ENCODE measurements around the gene EYS.

DNA sequence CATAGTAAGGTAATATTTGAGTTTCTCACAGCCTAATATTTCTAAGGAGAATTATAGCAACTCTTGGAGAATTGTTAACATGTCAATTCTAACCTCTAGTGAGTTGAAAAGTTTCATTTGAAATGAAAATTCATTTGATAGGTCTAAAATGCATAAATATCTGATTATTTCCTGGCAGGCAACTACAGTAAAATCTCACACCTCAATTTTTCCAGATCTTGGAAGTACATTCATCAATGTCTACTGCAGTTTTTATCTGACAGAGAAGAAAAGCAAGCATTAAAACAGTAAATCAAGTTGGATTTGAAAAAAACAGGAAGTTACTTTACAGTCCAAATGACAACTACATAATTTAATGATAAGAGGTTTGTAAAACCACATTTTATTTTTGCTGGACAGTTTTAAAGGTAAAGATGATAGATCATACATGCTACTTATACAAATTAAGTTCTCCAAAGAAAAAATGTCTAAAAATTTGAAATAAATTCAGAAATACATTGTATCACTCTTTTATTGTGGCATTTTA lies 631.3 kb downstream of the EYS start:
- TF ChIP-seq POLR2A (IDR thresholded peaks at IDR 0.05) (no peak), EP300 (IDR thresholded peaks at IDR 0.05) (no peak), POLR2AphosphoS5 (IDR thresholded peaks at IDR 0.05) (no peak)
- TF ChIP-seq, protein P1, sequence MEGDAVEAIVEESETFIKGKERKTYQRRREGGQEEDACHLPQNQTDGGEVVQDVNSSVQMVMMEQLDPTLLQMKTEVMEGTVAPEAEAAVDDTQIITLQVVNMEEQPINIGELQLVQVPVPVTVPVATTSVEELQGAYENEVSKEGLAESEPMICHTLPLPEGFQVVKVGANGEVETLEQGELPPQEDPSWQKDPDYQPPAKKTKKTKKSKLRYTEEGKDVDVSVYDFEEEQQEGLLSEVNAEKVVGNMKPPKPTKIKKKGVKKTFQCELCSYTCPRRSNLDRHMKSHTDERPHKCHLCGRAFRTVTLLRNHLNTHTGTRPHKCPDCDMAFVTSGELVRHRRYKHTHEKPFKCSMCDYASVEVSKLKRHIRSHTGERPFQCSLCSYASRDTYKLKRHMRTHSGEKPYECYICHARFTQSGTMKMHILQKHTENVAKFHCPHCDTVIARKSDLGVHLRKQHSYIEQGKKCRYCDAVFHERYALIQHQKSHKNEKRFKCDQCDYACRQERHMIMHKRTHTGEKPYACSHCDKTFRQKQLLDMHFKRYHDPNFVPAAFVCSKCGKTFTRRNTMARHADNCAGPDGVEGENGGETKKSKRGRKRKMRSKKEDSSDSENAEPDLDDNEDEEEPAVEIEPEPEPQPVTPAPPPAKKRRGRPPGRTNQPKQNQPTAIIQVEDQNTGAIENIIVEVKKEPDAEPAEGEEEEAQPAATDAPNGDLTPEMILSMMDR (IDR thresholded peaks at IDR 0.05) = no peak

All from stomach (tissue), 4 donors.